CD14-positive monocyte (primary cell): ENCODE data around the gene SLC5A4. TPM values are rescaled to one million over a fixed set of nuclear protein-coding genes. Genes with fewer than 3 reads are reported as not detected.

Experiments used
- DNase-seq, 3 donors: peaks; one replicate each; pipeline ENCODE4 v3.0.0-alpha.2; 2011 to 2022
- H2AFZ ChIP-seq: 2 replicates; pipeline ENCODE4 v1.6.0; 2012; ENCODE audit warnings: mild to moderate bottlenecking, low read depth, low read length, inconsistent platforms; ENCODE audit not compliant: insufficient read depth, poor library complexity, severe bottlenecking
- H3K27ac ChIP-seq, 2 donors: 1 replicate in 1 of 2; 2 replicates in 1 of 2; pipeline ENCODE4 v1.5.1; 2012 to 2013; ENCODE audit warnings: low read length in 2 of 2, control low read depth in 1 of 2, inconsistent platforms in 1 of 2, low read depth in 1 of 2, mild to moderate bottlenecking in 1 of 2
- H3K27me3 ChIP-seq, 2 donors: one replicate each; pipeline versions ENCODE4 v1.6.0 to v1.6.1; 2011 to 2013; ENCODE audit warnings: low read length in 2 of 2; ENCODE audit not compliant: control insufficient read depth in 2 of 2, insufficient read depth in 2 of 2
- H3K36me3 ChIP-seq, 2 donors: replicated peaks in 1 of 2; 1 replicate in 1 of 2; 2 replicates in 1 of 2; pipeline versions ENCODE4 v1.5.1 to v1.6.1; 2012 to 2013; ENCODE audit warnings: low read length in 2 of 2, control low read depth in 1 of 2, inconsistent platforms in 1 of 2, mild to moderate bottlenecking in 1 of 2; ENCODE audit not compliant: insufficient read depth in 2 of 2, control insufficient read depth in 1 of 2
- H3K4me1 ChIP-seq, 2 donors: 1 replicate in 1 of 2; 2 replicates in 1 of 2; pipeline versions ENCODE4 v1.5.1 to v1.6.1; 2012 to 2013; ENCODE audit warnings: low read length in 2 of 2, control low read depth in 1 of 2, inconsistent platforms in 1 of 2, mild to moderate bottlenecking in 1 of 2, moderate library complexity in 1 of 2; ENCODE audit not compliant: insufficient read depth in 2 of 2, control insufficient read depth in 1 of 2
- H3K4me2 ChIP-seq: replicated peaks from 2 replicates; pipeline ENCODE3; 2012; ENCODE audit warnings: low read length, moderate library complexity, mild to moderate bottlenecking; ENCODE audit not compliant: poor library complexity, severe bottlenecking; ENCODE audit errors: extremely low read depth
- H3K4me3 ChIP-seq, 3 experiments: fragments of 200-600 bp in 1 of 3; sonication (generic) in 1 of 3; replicated peaks in 1 of 3; 1 replicate in 2 of 3; 2 replicates in 1 of 3; pipeline ENCODE4 v1.5.1; 2011 to 2013; ENCODE audit warnings: low read length in 3 of 3, mild to moderate bottlenecking in 3 of 3, control low read depth in 2 of 3, low read depth in 2 of 3, inconsistent platforms in 1 of 3, moderate library complexity in 1 of 3
- H3K79me2 ChIP-seq: 2 replicates; pipeline ENCODE4 v1.6.0; 2012; ENCODE audit warnings: mild to moderate bottlenecking, control low read depth, inconsistent platforms, low read length, moderate library complexity; ENCODE audit not compliant: insufficient read depth
- H3K9ac ChIP-seq: 2 replicates; pipeline ENCODE4 v1.6.0; 2017; ENCODE audit warnings: low read length, mild to moderate bottlenecking; ENCODE audit not compliant: insufficient read depth, poor library complexity, severe bottlenecking
- H3K9me3 ChIP-seq, 2 donors: replicated peaks in 1 of 2; 1 replicate in 1 of 2; 2 replicates in 1 of 2; pipeline versions ENCODE4 v1.5.1 to v1.6.1; 2012 to 2013; ENCODE audit warnings: low read length in 2 of 2, control low read depth in 1 of 2; ENCODE audit not compliant: control insufficient read depth in 1 of 2, insufficient read depth in 1 of 2
- H4K20me1 ChIP-seq: 2 replicates; pipeline ENCODE4 v1.6.0; 2012; ENCODE audit warnings: mild to moderate bottlenecking, low read length, control low read depth, moderate library complexity; ENCODE audit not compliant: insufficient read depth
- H3K27ac Mint-ChIP-seq, 7 donors: one replicate each; pipeline ENCODE4 v1.8.0; 2020; ENCODE audit warnings: mild to moderate bottlenecking in 7 of 7, mixed read lengths in 7 of 7, moderate library complexity in 6 of 7, inconsistent platforms in 2 of 7
- H3K27me3 Mint-ChIP-seq, 3 donors: one replicate each; pipeline ENCODE4 v1.8.0; 2021 to 2022; ENCODE audit warnings: low read depth in 3 of 3, mild to moderate bottlenecking in 3 of 3, mixed read lengths in 3 of 3, moderate library complexity in 3 of 3, inconsistent platforms in 1 of 3
- H3K36me3 Mint-ChIP-seq, 2 donors: one replicate each; pipeline ENCODE4 v1.8.0; 2020; ENCODE audit warnings: mixed read lengths in 2 of 2, inconsistent platforms in 1 of 2, mild to moderate bottlenecking in 1 of 2
- H3K4me1 Mint-ChIP-seq: one replicate; pipeline ENCODE4 v1.8.0; 2020; ENCODE audit warnings: mild to moderate bottlenecking, mixed read lengths
- H3K4me3 Mint-ChIP-seq, 2 donors: one replicate each; pipeline ENCODE4 v1.8.0; 2020; ENCODE audit warnings: mild to moderate bottlenecking in 2 of 2, mixed read lengths in 2 of 2, moderate library complexity in 1 of 2
- H3K9me3 Mint-ChIP-seq, 7 donors: one replicate each; pipeline ENCODE4 v1.8.0; 2020 to 2022; ENCODE audit warnings: mixed read lengths in 7 of 7, mild to moderate bottlenecking in 6 of 7, moderate library complexity in 6 of 7, inconsistent platforms in 2 of 7
- WGBS: methylation state at CpG from one replicate; pipeline ENCODE4 v1.1.5; 2013; ENCODE audit warnings: missing lambda C conversion rate; ENCODE audit not compliant: insufficient coverage; 5-methylcytosine and 5-hydroxymethylcytosine counted together
- intact Hi-C, 2 donors: fragments of 100-400 bp; cut with micrococcal nuclease; formaldehyde crosslinking; loops; one replicate each; pipeline versions ENCODE4 v1.15.0 to v1.15.1; 2023
- polyA plus RNA-seq, 3 donors: library from polyadenylated mRNA; depleted of rRNA in 1 of 3; unstranded in 2 of 3; stranded (reverse) in 1 of 3; fragments of 300-500 nt in 2 of 3; fragments of >200 nt in 1 of 3; fragmentation: Illumina TruSeq in 2 of 3; gene quantifications; 1 replicate in 2 of 3; 2 replicates in 1 of 3; pipeline ENCODE4 v1.2.3, GENCODE V29; 2012 to 2021
- TF ChIP-seq, protein P1 (sequence below): fragments of 200-600 bp; IDR thresholded peaks from one replicate; pipeline ENCODE4 v1.8.0; 2022; ENCODE audit warnings: antibody characterized with exemption, mild to moderate bottlenecking

The SLC5A4 gene
- polyA plus RNA-seq, 3 donors: not detected

- H2AFZ ChIP-seq: no peak overlapping the region
- H3K27me3 ChIP-seq: peaks cover 0 to 6% of the 10 kb centered on the region in 2 donors
- DNase-seq: no peak
- Mint-ChIP-seq H3K4me1 (no peaks in the 10 kb centered on the region), H3K27me3 (peaks cover 17 to 37% (median 23%) of the 10 kb centered on the region in 3 donors), H3K4me3 (peak overlapping the region in 1 of 2 donors; percentile 64), H3K36me3 (no peaks in the 10 kb centered on the region), H3K27ac (no peak overlapping the region), H3K9me3 (peaks cover 0 to 3% (median 2%) of the 10 kb centered on the region in 7 donors)
- no peak overlapping the region for H3K4me3 ChIP-seq
- no peaks in the 10 kb centered on the region for H3K79me2 ChIP-seq
- WGBS: 50% methylated on average over 3 of the region's 3 CpGs
- H3K4me1 ChIP-seq: no peaks in the 10 kb centered on the region
- H3K4me2 ChIP-seq: no peak overlapping the region
- H4K20me1 ChIP-seq: no peaks in the 10 kb centered on the region
- TF ChIP-seq, protein P1, sequence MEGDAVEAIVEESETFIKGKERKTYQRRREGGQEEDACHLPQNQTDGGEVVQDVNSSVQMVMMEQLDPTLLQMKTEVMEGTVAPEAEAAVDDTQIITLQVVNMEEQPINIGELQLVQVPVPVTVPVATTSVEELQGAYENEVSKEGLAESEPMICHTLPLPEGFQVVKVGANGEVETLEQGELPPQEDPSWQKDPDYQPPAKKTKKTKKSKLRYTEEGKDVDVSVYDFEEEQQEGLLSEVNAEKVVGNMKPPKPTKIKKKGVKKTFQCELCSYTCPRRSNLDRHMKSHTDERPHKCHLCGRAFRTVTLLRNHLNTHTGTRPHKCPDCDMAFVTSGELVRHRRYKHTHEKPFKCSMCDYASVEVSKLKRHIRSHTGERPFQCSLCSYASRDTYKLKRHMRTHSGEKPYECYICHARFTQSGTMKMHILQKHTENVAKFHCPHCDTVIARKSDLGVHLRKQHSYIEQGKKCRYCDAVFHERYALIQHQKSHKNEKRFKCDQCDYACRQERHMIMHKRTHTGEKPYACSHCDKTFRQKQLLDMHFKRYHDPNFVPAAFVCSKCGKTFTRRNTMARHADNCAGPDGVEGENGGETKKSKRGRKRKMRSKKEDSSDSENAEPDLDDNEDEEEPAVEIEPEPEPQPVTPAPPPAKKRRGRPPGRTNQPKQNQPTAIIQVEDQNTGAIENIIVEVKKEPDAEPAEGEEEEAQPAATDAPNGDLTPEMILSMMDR: no peak
- intact Hi-C loops: no loop called here
- H3K36me3 ChIP-seq: no peaks in the 10 kb centered on the region
- H3K27ac ChIP-seq: no peak overlapping the region
- no peak overlapping the region for H3K9ac ChIP-seq
- no peaks in the 10 kb centered on the region for H3K9me3 ChIP-seq
Measured at GRCh38 chr22:32255726-32256125, 579 bp upstream of the SLC5A4 start.

- WGBS: 100% methylated on average over 1 of the region's 1 CpG
- no peaks in the 10 kb centered on the region for H3K4me1 ChIP-seq
- H3K27me3 Mint-ChIP-seq: peaks cover 13 to 40% (median 15%) of the 10 kb centered on the region in 3 donors
- no peak overlapping the region for H3K4me3 ChIP-seq
- no peaks in the 10 kb centered on the region for H3K4me1 Mint-ChIP-seq
- H3K4me2 ChIP-seq: no peak overlapping the region
- H3K36me3 Mint-ChIP-seq: no peaks in the 10 kb centered on the region
- TF ChIP-seq, protein P1: no peak
- no peak overlapping the region for H3K9ac ChIP-seq
- H3K79me2 ChIP-seq: no peaks in the 10 kb centered on the region
- peaks cover 0 to 5% (median 2%) of the 10 kb centered on the region in 7 donors for H3K9me3 Mint-ChIP-seq
- no peaks in the 10 kb centered on the region for H4K20me1 ChIP-seq
- H3K27ac ChIP-seq: no peak overlapping the region
- H3K27ac Mint-ChIP-seq: no peak overlapping the region
- intact Hi-C loops: no loop called here
- H3K36me3 ChIP-seq: no peaks in the 10 kb centered on the region
- no peaks in the 10 kb centered on the region for H3K9me3 ChIP-seq
- H3K27me3 ChIP-seq: peaks cover 4 to 7% of the 10 kb centered on the region in 2 donors
- no peak overlapping the region for H3K4me3 Mint-ChIP-seq
- H2AFZ ChIP-seq: no peak overlapping the region
- DNase-seq: no peak
Measured at GRCh38 chr22:32249231-32249630, 5.9 kb downstream of the SLC5A4 start.
